HG02610 (cell line): ENCODE measurements around the gene PRRC2B.
"Not testable (repeated sequence)": the region's sequence is repeated elsewhere in the genome, so short reads cannot be mapped to it uniquely, and the experiment has no call there.

Experiments
- ATAC-seq: cut with Tn5 transposase; IDR thresholded peaks from one replicate; pipeline ENCODE4 v1.9.1; 2021; ENCODE audit warnings: mild to moderate bottlenecking, moderate library complexity; ENCODE audit not compliant: unreplicated experiment

The PRRC2B gene

GRCh38 chr9:131393622-131394463 lies at the start of gene PRRC2B:
TSS of gene PRRC2B (plus strand) at chr9:131394086. CDS start at chr9:131430145, 36,059 bp downstream.
- peak; percentile 51 for ATAC-seq

- not testable (repeated sequence) for ATAC-seq
These were observed 48.9 kb upstream of the PRRC2B start for GRCh38 chr9:131344931-131345535.

DNA sequence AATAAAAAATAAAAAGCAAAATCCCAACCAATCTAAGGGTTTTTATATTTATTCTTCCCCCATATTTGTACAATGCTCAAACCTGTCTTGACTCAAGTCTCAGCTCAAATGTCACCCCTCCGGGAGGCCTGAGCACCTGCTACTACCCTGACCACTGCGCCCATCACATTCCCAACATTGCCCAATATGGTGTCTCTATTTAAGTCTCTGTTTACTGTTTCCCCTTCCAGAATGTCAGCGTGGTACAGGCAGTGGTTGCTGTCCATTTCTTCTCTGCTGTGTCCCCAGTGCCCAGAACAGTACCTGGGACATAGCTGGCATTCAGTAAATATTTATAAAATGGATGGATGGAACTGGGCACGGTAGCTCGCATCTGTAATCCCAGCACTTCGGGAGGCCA lies 47.3 kb upstream of the PRRC2B start:
- no peak for ATAC-seq

DNA sequence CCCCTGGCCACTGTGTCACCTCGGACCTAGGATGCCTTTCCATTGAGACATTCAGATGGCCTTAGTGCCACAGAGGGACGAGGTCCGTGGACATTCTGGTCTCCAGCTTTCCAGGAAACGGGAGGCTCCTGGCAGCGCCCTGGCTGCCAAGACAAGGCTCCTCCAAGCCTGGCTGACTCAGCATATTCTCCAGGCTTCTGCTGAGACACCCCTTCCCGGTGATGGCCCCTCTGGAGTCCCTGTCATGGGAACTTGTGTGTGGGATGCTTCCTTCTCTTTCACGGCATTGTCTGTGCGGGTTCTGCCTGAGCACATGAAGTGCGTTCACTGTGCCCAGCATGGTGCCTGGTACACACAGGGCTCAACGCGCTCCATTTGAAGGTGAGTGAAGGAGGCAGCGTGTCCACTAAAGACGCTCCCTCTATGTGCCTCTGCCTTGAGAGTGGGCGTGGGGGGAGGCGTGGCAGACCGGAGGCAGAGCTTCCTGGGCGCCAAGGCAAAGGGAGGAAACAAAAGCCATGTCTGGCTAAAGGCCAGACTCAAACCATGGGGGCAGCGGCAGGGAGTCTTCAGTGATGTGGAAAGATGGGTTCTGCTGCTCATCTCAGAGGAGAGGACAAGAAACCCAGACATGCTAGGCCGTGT lies 46.4 kb upstream of the PRRC2B start:
- ATAC-seq: no peak

- no peak for ATAC-seq
These were observed 45.0 kb upstream of the PRRC2B start for GRCh38 chr9:131348631-131349521.

- ATAC-seq: no peak
These were observed 44.4 kb upstream of the PRRC2B start for GRCh38 chr9:131349522-131349880.

DNA sequence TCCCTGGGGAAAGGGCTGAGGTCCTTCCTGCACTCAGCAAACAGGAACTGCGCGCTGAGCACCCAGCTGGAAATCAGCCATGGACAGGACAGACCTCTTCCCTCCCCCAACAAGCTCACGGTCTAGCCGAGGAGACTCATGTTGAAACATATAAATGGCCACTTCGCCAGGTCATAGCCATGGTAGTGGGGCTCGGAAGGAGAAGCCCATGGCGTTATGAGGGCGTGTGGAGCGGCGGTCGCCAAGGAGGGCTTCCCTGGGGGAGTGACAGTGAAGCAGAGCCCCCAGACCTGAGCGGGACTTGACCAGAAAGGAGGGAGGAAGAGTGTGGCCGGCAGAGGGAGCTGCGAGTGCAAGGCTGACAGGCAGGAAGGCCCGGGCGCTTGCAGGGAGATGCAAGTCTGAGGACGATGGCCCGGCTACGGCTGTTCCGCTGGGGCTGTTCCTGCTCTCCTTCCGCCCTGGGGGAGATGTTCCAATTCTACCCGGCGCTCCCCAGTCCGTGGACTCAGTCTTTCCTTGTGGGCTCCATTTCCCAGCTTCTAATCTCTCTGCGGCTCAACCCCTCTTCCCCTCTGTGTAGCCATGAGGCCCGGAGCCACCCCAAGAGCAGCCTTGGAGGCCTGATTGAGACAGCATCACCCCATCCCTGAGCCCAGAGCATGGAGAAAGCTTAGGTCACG lies 43.9 kb upstream of the PRRC2B start:
- ATAC-seq: no peak

- not testable (repeated sequence) for ATAC-seq
These were observed 37.4 kb upstream of the PRRC2B start for GRCh38 chr9:131356479-131356878.

DNA sequence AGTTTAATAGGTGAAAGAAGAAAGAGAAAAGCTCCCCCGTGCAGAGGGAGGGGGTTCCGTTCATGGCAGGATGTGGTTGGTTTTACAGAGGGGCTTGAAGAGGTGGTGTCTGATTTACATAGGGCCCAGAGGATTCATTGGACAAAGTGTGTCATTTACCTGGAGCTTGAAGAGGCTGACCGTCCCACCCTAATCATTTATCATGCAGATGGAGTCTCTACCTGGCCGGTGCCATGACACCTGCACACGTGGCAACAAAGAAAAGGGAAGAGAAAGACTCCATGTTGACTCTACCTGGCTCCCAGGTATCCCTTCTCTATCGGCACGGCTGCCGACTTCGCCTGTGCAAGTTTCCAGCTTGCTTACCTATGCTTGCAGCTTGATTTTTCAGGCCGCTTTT lies 35.3 kb upstream of the PRRC2B start:
- ATAC-seq: no peak

DNA sequence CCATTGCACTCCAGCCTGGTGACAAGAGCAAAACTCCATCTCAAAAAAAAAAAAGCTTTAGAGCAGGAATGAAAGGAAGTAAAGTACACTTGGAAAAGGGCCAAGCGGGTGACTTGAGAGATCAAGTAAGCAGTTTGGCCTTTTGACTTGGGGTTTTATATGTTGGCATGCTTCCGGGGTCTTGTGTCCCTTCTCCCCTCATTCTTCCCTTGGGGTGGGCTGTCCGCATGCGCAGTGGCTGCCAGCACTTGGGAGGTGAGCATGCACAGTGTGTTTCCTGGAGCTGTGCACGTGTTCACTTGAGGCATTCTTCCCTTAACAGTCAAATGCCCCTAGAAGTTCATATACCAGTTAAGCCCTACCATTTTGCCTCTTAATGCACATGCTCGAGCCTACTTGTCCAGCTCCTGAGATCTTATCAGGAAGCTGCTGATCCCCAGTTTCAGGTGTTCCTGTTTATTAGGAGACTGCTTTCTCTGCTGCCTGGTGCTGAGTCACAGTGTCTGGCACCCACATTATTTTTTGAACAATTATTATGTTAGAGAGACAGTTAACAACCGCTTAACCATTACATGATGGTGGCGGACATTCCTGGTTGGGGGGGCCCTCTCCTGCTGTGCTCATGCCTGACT lies 32.6 kb upstream of the PRRC2B start:
- no peak for ATAC-seq

- no peak for ATAC-seq
These were observed 28.3 kb upstream of the PRRC2B start for GRCh38 chr9:131365546-131365945.

DNA sequence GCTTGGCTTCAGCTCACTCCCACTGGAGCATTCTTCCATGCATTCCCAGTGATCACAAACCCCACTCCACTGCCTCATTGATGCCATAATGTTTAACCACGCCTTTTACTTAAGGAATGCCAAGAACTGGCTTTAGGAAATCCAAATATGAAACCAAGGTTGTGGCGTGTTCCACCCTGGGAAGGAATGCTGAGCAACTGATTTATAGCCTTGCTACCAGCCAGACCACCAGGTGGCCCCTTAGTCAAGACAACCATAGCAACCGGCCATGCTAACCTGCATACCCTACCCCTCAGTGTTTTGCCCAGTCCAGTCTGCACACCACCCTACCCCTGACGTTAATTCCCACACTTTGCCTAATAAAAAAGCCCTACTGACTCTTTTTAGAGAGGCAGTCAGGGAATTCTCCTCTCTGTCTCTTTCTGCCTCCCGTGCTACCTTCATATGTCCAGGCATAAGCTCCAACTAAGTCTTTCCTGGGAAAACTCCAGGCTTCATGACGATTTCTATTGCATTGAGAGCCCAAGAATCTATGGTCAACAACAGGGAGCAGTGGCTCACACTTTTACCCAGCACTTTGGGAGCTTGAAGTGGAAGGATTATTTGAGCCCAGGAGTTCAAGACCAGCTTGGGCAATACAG lies 27.0 kb upstream of the PRRC2B start:
- ATAC-seq: no peak

DNA sequence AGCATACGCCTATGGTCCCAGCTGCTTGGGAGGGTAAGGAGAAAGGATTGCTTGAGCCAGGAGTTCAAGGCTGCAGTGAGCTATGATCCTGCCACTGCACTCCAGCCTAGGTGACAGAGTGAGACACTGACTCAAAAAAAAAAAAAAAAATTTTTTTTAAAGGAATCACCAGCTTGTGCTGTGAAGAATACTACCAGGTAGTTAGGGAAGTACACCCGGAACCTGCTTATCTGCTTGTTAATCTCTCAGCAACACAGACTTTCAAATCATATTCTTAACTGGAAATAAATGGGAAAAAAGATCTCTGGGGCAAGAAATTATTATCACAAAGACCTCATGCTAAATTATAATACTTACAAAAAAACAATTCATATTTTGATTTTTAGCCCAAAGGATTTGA lies 26.4 kb upstream of the PRRC2B start:
- no peak for ATAC-seq

GRCh38 chr9:131370638-131371037 lies 23.2 kb upstream of the PRRC2B start:
- ATAC-seq: no peak

- ATAC-seq: not testable (repeated sequence)
These were observed 21.3 kb upstream of the PRRC2B start for GRCh38 chr9:131372599-131372973.

- ATAC-seq: not testable (repeated sequence)
These were observed 19.2 kb upstream of the PRRC2B start for GRCh38 chr9:131374638-131375037.

DNA sequence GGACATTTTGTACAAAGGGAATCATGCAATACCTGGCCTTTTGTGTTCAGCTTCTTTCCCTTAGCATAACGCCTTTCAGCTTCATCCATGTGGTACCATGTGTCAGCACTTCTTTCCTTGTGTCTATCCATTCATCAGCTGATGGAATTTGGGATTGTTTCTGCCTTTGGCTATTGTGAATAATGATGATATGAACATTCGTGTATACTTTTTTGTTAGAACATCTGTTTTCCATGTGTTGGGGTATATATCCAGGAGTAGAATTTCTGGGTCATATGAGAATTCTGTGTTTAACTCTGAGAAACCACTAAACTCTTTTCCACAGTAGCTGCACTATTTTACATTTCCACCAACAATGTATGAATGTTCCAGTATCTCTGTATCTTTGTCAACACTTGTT lies 14.8 kb upstream of the PRRC2B start:
- ATAC-seq: no peak

DNA sequence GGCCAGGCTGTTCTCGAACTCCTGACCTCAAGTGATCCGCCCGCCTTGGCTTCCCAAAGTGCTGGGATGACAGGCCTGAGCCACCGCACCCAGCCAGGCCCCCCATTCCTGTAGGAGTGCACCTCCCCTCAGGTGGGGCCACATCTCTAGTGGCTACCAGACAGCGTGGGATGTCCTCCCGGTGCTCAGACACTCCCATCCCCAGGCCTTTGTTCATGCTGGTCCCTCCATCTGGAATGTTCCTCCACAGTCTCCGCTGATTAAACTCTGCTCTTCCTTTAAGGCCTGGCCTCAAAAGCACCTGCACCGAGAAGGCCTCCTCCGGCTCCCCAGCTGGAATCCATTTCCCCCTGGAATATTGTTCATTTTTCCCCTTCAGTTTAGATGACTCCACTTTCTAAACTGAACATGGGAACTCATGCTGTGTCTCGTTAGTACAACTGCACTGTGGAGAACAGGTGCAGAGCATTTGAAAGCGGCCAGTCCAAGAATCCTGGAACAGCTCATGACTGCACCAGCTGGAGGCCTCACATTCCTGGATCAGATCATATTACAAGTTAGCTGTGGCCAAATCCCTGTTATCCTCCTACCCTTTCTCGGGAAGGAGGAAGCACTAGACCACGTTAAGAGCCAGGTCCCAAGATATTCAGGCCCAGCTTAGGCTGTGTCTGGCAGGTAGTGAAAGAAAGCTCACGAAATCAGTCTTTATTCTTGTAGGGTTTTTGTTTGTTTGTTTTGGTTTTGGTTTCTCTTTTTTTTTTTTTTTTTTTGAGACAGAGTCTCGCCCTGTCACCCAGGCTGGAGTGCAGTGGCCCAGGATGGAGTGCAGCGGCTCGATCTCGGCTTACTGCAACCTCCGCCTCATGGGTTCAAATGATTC lies 10.8 kb upstream of the PRRC2B start:
- no peak for ATAC-seq

- ATAC-seq: no peak
These were observed 8.6 kb upstream of the PRRC2B start for GRCh38 chr9:131385296-131385695.
